SK-N-SH (cell line): ENCODE data around the gene TAS2R13. TPM values are rescaled to one million over a fixed set of nuclear protein-coding genes. Genes with fewer than 3 reads are reported as not detected.

ENCODE experiments used
- CTCF ChIA-PET: fragments of 300-600, 350-600 bp; formaldehyde crosslinking; extraction: SDS; loops from one replicate; lab custom pipeline; 2021; lab: Yijun Ruan, JAX
- POLR2A ChIA-PET: fragments of 350-600 bp; sonication (Branson Sonifier 250); formaldehyde crosslinking; extraction: SDS; loops from one replicate; lab custom pipeline; 2020; ENCODE audit warnings: antibody characterized with exemption, inconsistent platforms; lab: Yijun Ruan, JAX
- DNase-seq: peaks from one replicate; pipeline ENCODE4 v3.0.0; 2012
- H2AFZ ChIP-seq: fragments of 200-600 bp; sonication (generic); 2 replicates; pipeline ENCODE4 v1.8.1; 2016; ENCODE audit warnings: antibody characterized with exemption, mild to moderate bottlenecking, low read depth
- H3F3A ChIP-seq: fragments of 200-600 bp; sonication (generic); replicated peaks from 2 replicates; pipeline ENCODE3; 2016; ENCODE audit warnings: antibody characterized with exemption, mild to moderate bottlenecking; ENCODE audit not compliant: insufficient read depth
- H3K27ac ChIP-seq, 2 experiments: fragments of 200-500 bp in 1 of 2; fragments of 200-600 bp in 1 of 2; sonication (Bioruptor generic) in 1 of 2; sonication (generic), shearing (Covaris generic) in 1 of 2; 2 replicates each; pipeline versions ENCODE4 v1.5.1 to v1.6.1; 2014 to 2016; ENCODE audit warnings: low read depth in 2 of 2, inconsistent platforms in 1 of 2, low read length in 1 of 2, mild to moderate bottlenecking in 1 of 2, mixed read lengths in 1 of 2
- H3K27me3 ChIP-seq: fragments of 200-600 bp; sonication (generic), shearing (Covaris generic); 2 replicates; pipeline ENCODE4 v1.6.1; 2016; ENCODE audit warnings: mixed run types; ENCODE audit not compliant: insufficient read depth
- H3K36me3 ChIP-seq, 2 experiments: fragments of 200-500 bp in 1 of 2; fragments of 200-600 bp in 1 of 2; sonication (Bioruptor generic) in 1 of 2; sonication (generic) in 1 of 2; replicated peaks in 1 of 2; 2 replicates each; pipeline versions ENCODE3 to v1.5.1; 2014 to 2016; ENCODE audit warnings: low read length in 1 of 2, mild to moderate bottlenecking in 1 of 2; ENCODE audit not compliant: insufficient read depth in 2 of 2, control insufficient read depth in 1 of 2
- H3K4me1 ChIP-seq, 2 experiments: fragments of 200-500 bp in 1 of 2; fragments of 200-600 bp in 1 of 2; sonication (Bioruptor generic) in 1 of 2; sonication (generic), shearing (Covaris generic) in 1 of 2; 2 replicates each; pipeline versions ENCODE4 v1.5.1 to v1.6.1; 2014 to 2016; ENCODE audit warnings: low read depth in 1 of 2, low read length in 1 of 2, mixed run types in 1 of 2; ENCODE audit not compliant: insufficient read depth in 2 of 2, control insufficient read depth in 1 of 2
- H3K4me2 ChIP-seq: fragments of 200-600 bp; sonication (generic), shearing (Covaris generic); 2 replicates; pipeline ENCODE4 v1.6.1; 2017; ENCODE audit warnings: mixed run types
- H3K4me3 ChIP-seq, 2 experiments: fragments of 200-500 bp in 1 of 2; fragments of 200-600 bp in 1 of 2; sonication (Bioruptor generic) in 1 of 2; sonication (generic), shearing (Covaris generic) in 1 of 2; 2 replicates each; pipeline versions ENCODE4 v1.5.1 to v1.8.1; 2014 to 2016; ENCODE audit warnings: low read depth in 2 of 2, inconsistent platforms in 1 of 2, low read length in 1 of 2, mild to moderate bottlenecking in 1 of 2, mixed read lengths in 1 of 2, moderate library complexity in 1 of 2
- H3K79me2 ChIP-seq: fragments of 200-600 bp; sonication (generic); 2 replicates; pipeline ENCODE4 v1.8.1; 2017; ENCODE audit warnings: mild to moderate bottlenecking; ENCODE audit not compliant: insufficient read depth
- H3K9ac ChIP-seq: fragments of 200-600 bp; sonication (generic); 2 replicates; pipeline ENCODE4 v1.6.1; 2017; ENCODE audit warnings: mixed run types
- H3K9me2 ChIP-seq: fragments of 200-600 bp; sonication (generic); 2 replicates; pipeline ENCODE4 v1.6.1; 2017; ENCODE audit warnings: mixed run types
- H3K9me3 ChIP-seq: fragments of 200-600 bp; sonication (generic); 2 replicates; pipeline ENCODE4 v1.6.1; 2017; ENCODE audit warnings: mixed run types, mild to moderate bottlenecking, moderate library complexity
- H4K20me1 ChIP-seq: fragments of 200-600 bp; sonication (generic); 2 replicates; pipeline ENCODE4 v1.6.1; 2017; ENCODE audit warnings: mild to moderate bottlenecking, mixed run types; ENCODE audit not compliant: insufficient read depth
- CHD2 ChIP-seq: fragments of 150-350 bp; IDR thresholded peaks from 2 replicates; pipeline ENCODE4 v1.6.1; 2018; ENCODE audit warnings: low read length; ENCODE audit not compliant: partially characterized antibody
- ELF1 ChIP-seq: IDR thresholded peaks from 2 replicates; pipeline ENCODE4 v1.4.0; 2012
- EP300 ChIP-seq, 2 experiments: IDR thresholded peaks; 2 replicates each; pipeline versions ENCODE4 v1.4.0 to v1.6.1; 2012; ENCODE audit warnings: borderline replicate concordance in 1 of 2, low read depth in 1 of 2, low read length in 1 of 2
- EZH2phosphoT487 ChIP-seq: fragments of 200-600 bp; sonication (generic); IDR thresholded peaks from 2 replicates; pipeline ENCODE4 v1.6.1; 2017; ENCODE audit warnings: low read depth, mixed run types, mild to moderate bottlenecking, antibody characterized with exemption, moderate library complexity, borderline replicate concordance
- FOSL2 ChIP-seq: IDR thresholded peaks from 2 replicates; pipeline ENCODE4 v1.4.0; 2012; ENCODE audit warnings: low read depth, mild to moderate bottlenecking, moderate library complexity, borderline replicate concordance
- FOXM1 ChIP-seq: IDR thresholded peaks from 2 replicates; pipeline ENCODE4 v1.4.0; 2012; ENCODE audit warnings: low read depth, mild to moderate bottlenecking
- GABPA ChIP-seq: IDR thresholded peaks from 2 replicates; pipeline ENCODE4 v1.4.0; 2012; ENCODE audit warnings: low read depth, mild to moderate bottlenecking
- GATA2 ChIP-seq: sonication (generic); formaldehyde crosslinking; IDR thresholded peaks from 2 replicates; pipeline ENCODE4 v1.5.0; 2020; ENCODE audit warnings: mild to moderate bottlenecking, missing genetic modification reagents
- JUND ChIP-seq: IDR thresholded peaks from 2 replicates; pipeline ENCODE4 v1.4.0; 2012
- MXI1 ChIP-seq: IDR thresholded peaks from 2 replicates; pipeline ENCODE4 v1.6.1; 2012; ENCODE audit warnings: mild to moderate bottlenecking, low read depth, low read length, improper control_type of control experiment
- NFIC ChIP-seq: IDR thresholded peaks from 2 replicates; pipeline ENCODE4 v1.4.0; 2012; ENCODE audit warnings: borderline replicate concordance
- NRF1 ChIP-seq: IDR thresholded peaks from 2 replicates; pipeline ENCODE4 v1.6.1; 2012; ENCODE audit warnings: low read depth, mild to moderate bottlenecking, low read length
- PBX3 ChIP-seq: IDR thresholded peaks from 2 replicates; pipeline ENCODE4; 2012
- RCOR1 ChIP-seq: fragments of 150-350 bp; IDR thresholded peaks from 2 replicates; pipeline ENCODE4 v1.6.1; 2017; ENCODE audit warnings: antibody characterized with exemption, low read length
- RFX5 ChIP-seq: IDR thresholded peaks from 2 replicates; pipeline ENCODE4 v1.6.1; 2012; ENCODE audit warnings: mild to moderate bottlenecking, improper control_type of control experiment, low read length
- RXRA ChIP-seq: IDR thresholded peaks from 2 replicates; pipeline ENCODE4 v1.4.0; 2012; ENCODE audit warnings: low read depth, mild to moderate bottlenecking, borderline replicate concordance
- SIN3A ChIP-seq: IDR thresholded peaks from 2 replicates; pipeline ENCODE4 v1.6.1; 2012; ENCODE audit warnings: low read depth, mild to moderate bottlenecking, low read length, moderate library complexity, borderline replicate concordance
- SMC3 ChIP-seq: IDR thresholded peaks from 2 replicates; pipeline ENCODE4 v1.6.1; 2012; ENCODE audit warnings: low read depth, low read length, improper control_type of control experiment
- TAF1 ChIP-seq: IDR thresholded peaks from 2 replicates; pipeline ENCODE4 v1.6.1; 2012; ENCODE audit warnings: low read depth, mild to moderate bottlenecking, low read length, moderate library complexity, borderline replicate concordance
- TCF12 ChIP-seq: IDR thresholded peaks from 2 replicates; pipeline ENCODE4 v1.4.0; 2012
- TEAD4 ChIP-seq: IDR thresholded peaks from 2 replicates; pipeline ENCODE4 v1.4.0; 2012; ENCODE audit warnings: mild to moderate bottlenecking, borderline replicate concordance; ENCODE audit not compliant: insufficient read depth
- USF1 ChIP-seq: IDR thresholded peaks from 2 replicates; pipeline ENCODE4 v1.4.0; 2012; ENCODE audit warnings: low read depth, borderline replicate concordance
- WGBS: methylation state at CpG from one replicate; pipeline ENCODE4 v1.1.6; 2017; ENCODE audit warnings: low lambda C conversion rate; 5-methylcytosine and 5-hydroxymethylcytosine counted together
- polyA plus RNA-seq, 3 experiments: library from polyadenylated mRNA; depleted of rRNA; stranded (reverse); fragments of >200 nt; gene quantifications; 2 replicates each; pipeline ENCODE4 v1.2.3, GENCODE V29; 2012
- TF ChIP-seq, protein P1 (sequence below): IDR thresholded peaks from 2 replicates; pipeline ENCODE4 v1.4.0; 2012; ENCODE audit warnings: low read depth, borderline replicate concordance

The TAS2R13 gene
- polyA plus RNA-seq, 1 of the 3 experiments (the other 2 are of a cell fraction): not detected

DNA sequence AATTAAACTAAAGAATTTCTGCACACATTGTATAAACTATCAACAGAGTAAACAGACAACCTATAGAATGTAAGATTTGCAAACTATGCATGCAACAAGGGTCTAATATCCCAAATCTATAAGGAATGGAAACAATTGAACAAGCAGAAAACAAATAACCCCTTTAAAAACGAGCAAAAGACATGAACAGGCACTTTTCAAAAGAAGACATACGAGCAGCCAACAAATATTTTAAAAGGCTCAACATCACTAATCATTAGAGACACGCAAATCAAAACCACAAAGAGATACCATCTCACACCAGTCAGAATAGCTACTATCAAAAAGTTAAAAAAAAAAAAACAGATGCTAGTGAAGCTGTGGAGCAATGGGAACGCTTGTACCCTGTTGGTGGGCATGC is 4.7 kb downstream of the TAS2R13 start:
- 85% methylated on average over 4 of the region's 4 CpGs for WGBS
- no peaks in the 10 kb centered on the region for H3F3A ChIP-seq
- peaks cover 12% of the 10 kb centered on the region; the same call in 1 of the 2 replicates for H3K9me3 ChIP-seq
- H3K4me1 ChIP-seq: no peaks in the 10 kb centered on the region
- ChIA-PET POLR2A (no interaction called here), CTCF (no interaction called here)
- no peak overlapping the region for H3K4me2 ChIP-seq
- no peak overlapping the region for H2AFZ ChIP-seq
- H3K4me3 ChIP-seq: no peak overlapping the region
- TF ChIP-seq SIN3A (no peak), NFIC (no peak), RXRA (no peak), TEAD4 (no peak), NRF1 (no peak), FOSL2 (no peak), JUND (no peak), RFX5 (no peak), FOXM1 (no peak), RCOR1 (no peak), MXI1 (no peak), CHD2 (no peak), TAF1 (no peak), GABPA (no peak), TCF12 (no peak), SMC3 (no peak), ELF1 (no peak)
- TF ChIP-seq, protein P1, sequence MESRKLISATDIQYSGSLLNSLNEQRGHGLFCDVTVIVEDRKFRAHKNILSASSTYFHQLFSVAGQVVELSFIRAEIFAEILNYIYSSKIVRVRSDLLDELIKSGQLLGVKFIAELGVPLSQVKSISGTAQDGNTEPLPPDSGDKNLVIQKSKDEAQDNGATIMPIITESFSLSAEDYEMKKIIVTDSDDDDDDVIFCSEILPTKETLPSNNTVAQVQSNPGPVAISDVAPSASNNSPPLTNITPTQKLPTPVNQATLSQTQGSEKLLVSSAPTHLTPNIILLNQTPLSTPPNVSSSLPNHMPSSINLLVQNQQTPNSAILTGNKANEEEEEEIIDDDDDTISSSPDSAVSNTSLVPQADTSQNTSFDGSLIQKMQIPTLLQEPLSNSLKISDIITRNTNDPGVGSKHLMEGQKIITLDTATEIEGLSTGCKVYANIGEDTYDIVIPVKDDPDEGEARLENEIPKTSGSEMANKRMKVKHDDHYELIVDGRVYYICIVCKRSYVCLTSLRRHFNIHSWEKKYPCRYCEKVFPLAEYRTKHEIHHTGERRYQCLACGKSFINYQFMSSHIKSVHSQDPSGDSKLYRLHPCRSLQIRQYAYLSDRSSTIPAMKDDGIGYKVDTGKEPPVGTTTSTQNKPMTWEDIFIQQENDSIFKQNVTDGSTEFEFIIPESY: no peak
- no peak overlapping the region for H3K9ac ChIP-seq
- no peaks in the 10 kb centered on the region for H3K27me3 ChIP-seq
- no peak overlapping the region for H3K27ac ChIP-seq
- H3K36me3 ChIP-seq: peaks cover 2 to 16% of the 10 kb centered on the region in 2 experiments
- peaks cover 9% of the 10 kb centered on the region; the same call in 1 of the 2 replicates for H3K79me2 ChIP-seq
- no peak for DNase-seq
- no peaks in the 10 kb centered on the region for H3K9me2 ChIP-seq
- no peaks in the 10 kb centered on the region for H4K20me1 ChIP-seq

GRCh38 chr12:10901427-10901826 is 7.9 kb downstream of the TAS2R13 start:
- H3K4me2 ChIP-seq: no peak overlapping the region
- TF ChIP-seq GATA2 (no peak), FOSL2 (no peak), EZH2phosphoT487 (no peak), EP300 (IDR thresholded peaks at IDR 0.05; ENCODE audit: borderline replicate concordance in 1 of 2, low read depth in 1 of 2, low read length in 1 of 2) (no peak), RCOR1 (no peak), PBX3 (no peak), USF1 (no peak)
- TF ChIP-seq, all 33 proteins: peak for 0
- Histone ChIP-seq H3F3A (no peaks in the 10 kb centered on the region), H4K20me1 (no peaks in the 10 kb centered on the region), H3K4me1 (no peaks in the 10 kb centered on the region), H3K27me3 (no peaks in the 10 kb centered on the region), H3K9me3 (peaks cover 12% of the 10 kb centered on the region; the same call in 1 of the 2 replicates), H3K4me3 (no peak overlapping the region), H3K36me3 (peaks cover 0 to 16% of the 10 kb centered on the region in 2 experiments), H3K79me2 (peaks cover 9% of the 10 kb centered on the region; the same call in 1 of the 2 replicates), H3K9me2 (no peaks in the 10 kb centered on the region), H2AFZ (no peak overlapping the region), H3K27ac (no peak overlapping the region), H3K9ac (no peak overlapping the region)
- POLR2A ChIA-PET: no interaction called here
- CTCF ChIA-PET: no interaction called here
- no peak for DNase-seq
- WGBS: 100% methylated on average over 1 of the region's 1 CpG
